Epidermal melanocyte (primary cell): ENCODE results near the gene PBXIP1.

Experiments
- DNase-seq: peaks from one replicate; pipeline ENCODE4 v3.0.0; 2011; ENCODE audit warnings: low spot score; ENCODE audit not compliant: insufficient read length

Gene PBXIP1

GRCh38 chr1:154901591-154901990, 54.3 kb downstream of the PBXIP1 start:
- no peak for DNase-seq

GRCh38 chr1:154899041-154899440, 56.9 kb downstream of the PBXIP1 start:
- no peak for DNase-seq

GRCh38 chr1:154896771-154897286, 59.1 kb downstream of the PBXIP1 start:
- no peak for DNase-seq

GRCh38 chr1:154895798-154896197, 60.1 kb downstream of the PBXIP1 start:
- no peak for DNase-seq
